Stimulated activated CD8-positive, alpha-beta memory T cell treated with anti-CD3 and anti-CD28 coated beads, Interleukin-7, amount 100 ng/mL, for 4 hours (primary cell): ENCODE data around the gene CCDC28A.

ENCODE experiments used
- DNase-seq, 2 donors: peaks; one replicate each; pipeline ENCODE4 v3.0.0-alpha.2; 2020; ENCODE audit warnings: low read depth in 2 of 2

The CCDC28A gene

GRCh38 chr6:138833816-138834539 is 60.4 kb downstream of the CCDC28A start:
- no peak for DNase-seq

GRCh38 chr6:138837246-138837645 is 63.7 kb downstream of the CCDC28A start:
- DNase-seq: no peak
